Measurements from ENCODE around the gene REV1. TPM values are rescaled to one million over a fixed set of nuclear protein-coding genes. Genes with fewer than 3 reads are reported as not detected.
A peak's percentile ranks its signal among the peaks of the same experiment; 100 is the strongest.

Gene REV1
- total RNA-seq, 2 donors from 2014 or later, result 43.9 to 44.6 TPM

- Mint-ChIP-seq H3K4me3 (no peak overlapping the region), H3K36me3 (ENCODE audit: low read depth) (peaks cover 23% of the 10 kb centered on the region), H3K27me3 (ENCODE audit: insufficient read depth) (no peaks in the 10 kb centered on the region)
These were observed 44.8 kb downstream of the REV1 start for GRCh38 chr2:99445065-99445464.

GRCh38 chr2:99444222-99444621 lies 45.6 kb downstream of the REV1 start:
- DNase-seq, result no peak
- Histone ChIP-seq H3K4me1 (ENCODE audit: control insufficient read depth, insufficient read depth, low read length) (no peaks in the 10 kb centered on the region), H3K27ac (ENCODE audit: low read depth, low read length) (no peak overlapping the region), H3K9ac (ENCODE audit: extremely low read depth, low read length, poor library complexity, severe bottlenecking) (no peak overlapping the region), H3K36me3 (ENCODE audit: control insufficient read depth, insufficient read depth, low read length) (peaks cover 52% of the 10 kb centered on the region), H3K27me3 (ENCODE audit: control insufficient read depth, insufficient read depth, low read length, poor library complexity, severe bottlenecking) (no peaks in the 10 kb centered on the region), H3K9me3 (ENCODE audit: control insufficient read depth, low read length) (no peaks in the 10 kb centered on the region), H3K4me3 (ENCODE audit: low read length) (no peak overlapping the region)
- H3K36me3 Mint-ChIP-seq (ENCODE audit: low read depth), result peaks cover 23% of the 10 kb centered on the region
- no peak overlapping the region for H3K4me3 Mint-ChIP-seq
- TF ChIP-seq, protein P1, sequence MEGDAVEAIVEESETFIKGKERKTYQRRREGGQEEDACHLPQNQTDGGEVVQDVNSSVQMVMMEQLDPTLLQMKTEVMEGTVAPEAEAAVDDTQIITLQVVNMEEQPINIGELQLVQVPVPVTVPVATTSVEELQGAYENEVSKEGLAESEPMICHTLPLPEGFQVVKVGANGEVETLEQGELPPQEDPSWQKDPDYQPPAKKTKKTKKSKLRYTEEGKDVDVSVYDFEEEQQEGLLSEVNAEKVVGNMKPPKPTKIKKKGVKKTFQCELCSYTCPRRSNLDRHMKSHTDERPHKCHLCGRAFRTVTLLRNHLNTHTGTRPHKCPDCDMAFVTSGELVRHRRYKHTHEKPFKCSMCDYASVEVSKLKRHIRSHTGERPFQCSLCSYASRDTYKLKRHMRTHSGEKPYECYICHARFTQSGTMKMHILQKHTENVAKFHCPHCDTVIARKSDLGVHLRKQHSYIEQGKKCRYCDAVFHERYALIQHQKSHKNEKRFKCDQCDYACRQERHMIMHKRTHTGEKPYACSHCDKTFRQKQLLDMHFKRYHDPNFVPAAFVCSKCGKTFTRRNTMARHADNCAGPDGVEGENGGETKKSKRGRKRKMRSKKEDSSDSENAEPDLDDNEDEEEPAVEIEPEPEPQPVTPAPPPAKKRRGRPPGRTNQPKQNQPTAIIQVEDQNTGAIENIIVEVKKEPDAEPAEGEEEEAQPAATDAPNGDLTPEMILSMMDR (conservative IDR thresholded peaks at IDR 0.05), result no peak
- WGBS, 2 experiments (ENCODE audit: insufficient coverage in 1 of 2, insufficient read length in 1 of 2), result 95 to 100% methylated on average over 1 to 2 of the region's 2 CpGs
- no peaks in the 10 kb centered on the region for H3K27me3 Mint-ChIP-seq (ENCODE audit: insufficient read depth)
- H3K4me1 Mint-ChIP-seq, result no peaks in the 10 kb centered on the region
- H3K27ac Mint-ChIP-seq, result no peak overlapping the region
- H3K9me3 Mint-ChIP-seq, result no peaks in the 10 kb centered on the region

More at GRCh38 chr2:99445065-99445464, 44.8 kb downstream of the REV1 start:
- Histone ChIP-seq H3K9me3 (ENCODE audit: control insufficient read depth, low read length) (no peaks in the 10 kb centered on the region), H3K27me3 (ENCODE audit: control insufficient read depth, insufficient read depth, low read length, poor library complexity, severe bottlenecking) (no peaks in the 10 kb centered on the region), H3K4me3 (ENCODE audit: low read length) (no peak overlapping the region), H3K27ac (ENCODE audit: low read depth, low read length) (no peak overlapping the region), H3K4me1 (ENCODE audit: control insufficient read depth, insufficient read depth, low read length) (no peaks in the 10 kb centered on the region), H3K36me3 (ENCODE audit: control insufficient read depth, insufficient read depth, low read length) (peaks cover 44% of the 10 kb centered on the region), H3K9ac (ENCODE audit: extremely low read depth, low read length, poor library complexity, severe bottlenecking) (no peak overlapping the region)
- Mint-ChIP-seq H3K4me1 (no peaks in the 10 kb centered on the region), H3K9me3 (no peaks in the 10 kb centered on the region), H3K27ac (no peak overlapping the region)
- DNase-seq, result no peak
- TF ChIP-seq, protein P1 (conservative IDR thresholded peaks at IDR 0.05), result no peak
- 87 to 99% methylated on average over 3 to 4 of the region's 4 CpGs for WGBS, 2 experiments (ENCODE audit: insufficient coverage in 1 of 2, insufficient read length in 1 of 2)

DNA sequence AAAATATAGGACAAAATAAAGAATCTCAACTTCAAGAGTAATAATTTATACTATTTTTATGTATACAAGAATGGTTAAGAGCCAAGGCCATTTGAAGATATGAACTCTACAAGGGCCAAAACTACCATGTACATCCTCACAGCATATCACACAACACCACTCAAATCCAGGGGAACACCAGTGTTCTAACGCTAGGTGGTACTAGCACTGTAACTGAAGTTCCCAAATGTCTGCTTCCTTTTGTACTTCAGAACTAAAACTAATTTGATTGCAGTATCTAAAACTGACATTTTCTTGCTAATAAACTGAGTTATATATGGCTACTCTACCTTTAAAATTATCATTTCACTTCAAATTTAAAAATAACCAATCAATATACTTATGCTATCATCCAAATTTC lies 47.0 kb downstream of the REV1 start:
- no peak overlapping the region for H3K9ac ChIP-seq (ENCODE audit: extremely low read depth, low read length, poor library complexity, severe bottlenecking)
- H3K9me3 ChIP-seq (ENCODE audit: control insufficient read depth, low read length), result no peaks in the 10 kb centered on the region
- H3K27me3 ChIP-seq (ENCODE audit: control insufficient read depth, insufficient read depth, low read length, poor library complexity, severe bottlenecking), result no peaks in the 10 kb centered on the region
- DNase-seq, result no peak
- no peak overlapping the region for H3K4me3 ChIP-seq (ENCODE audit: low read length)
- H3K4me1 ChIP-seq (ENCODE audit: control insufficient read depth, insufficient read depth, low read length), result no peaks in the 10 kb centered on the region
- WGBS, 2 experiments (ENCODE audit: insufficient coverage in 1 of 2, insufficient read length in 1 of 2), result 83 to 85% methylated on average over 1 of the region's 1 CpG
- H3K4me3 Mint-ChIP-seq, result no peak overlapping the region
- H3K27ac Mint-ChIP-seq, result no peak overlapping the region
- TF ChIP-seq, protein P1 (conservative IDR thresholded peaks at IDR 0.05), result peak; percentile 66
- H3K9me3 Mint-ChIP-seq, result no peaks in the 10 kb centered on the region
- peaks cover 53% of the 10 kb centered on the region for H3K36me3 ChIP-seq (ENCODE audit: control insufficient read depth, insufficient read depth, low read length)
- no peaks in the 10 kb centered on the region for H3K4me1 Mint-ChIP-seq
- peaks cover 26% of the 10 kb centered on the region for H3K36me3 Mint-ChIP-seq (ENCODE audit: low read depth)
- no peak overlapping the region for H3K27ac ChIP-seq (ENCODE audit: low read depth, low read length)
- H3K27me3 Mint-ChIP-seq (ENCODE audit: insufficient read depth), result no peaks in the 10 kb centered on the region

Data from endodermal cell (in vitro differentiated cells).